ENCODE results near the gene PCDHB9.
"Not testable (repeated sequence)": the region's sequence is repeated elsewhere in the genome, so short reads cannot be mapped to it uniquely, and the experiment has no call there.

Gene PCDHB9

GRCh38 chr5:141192110-141192725, 5.3 kb downstream of the PCDHB9 start, which contains the start of gene PCDHB10:
Gene PCDHB10, plus strand, starts transcription at chr5:141192353. Its CDS starts 200 bp downstream, at chr5:141192553.
- peak; percentile 36 for TF ChIP-seq CTCF (IDR thresholded peaks at IDR 0.05; ENCODE audit: low read depth, low read length, missing control alignments)
- no peak for DNase-seq (ENCODE audit: low read depth)
- H3K4me3 ChIP-seq (ENCODE audit: low read depth, low read length): no peak within 1 kb of the TSS

DNA sequence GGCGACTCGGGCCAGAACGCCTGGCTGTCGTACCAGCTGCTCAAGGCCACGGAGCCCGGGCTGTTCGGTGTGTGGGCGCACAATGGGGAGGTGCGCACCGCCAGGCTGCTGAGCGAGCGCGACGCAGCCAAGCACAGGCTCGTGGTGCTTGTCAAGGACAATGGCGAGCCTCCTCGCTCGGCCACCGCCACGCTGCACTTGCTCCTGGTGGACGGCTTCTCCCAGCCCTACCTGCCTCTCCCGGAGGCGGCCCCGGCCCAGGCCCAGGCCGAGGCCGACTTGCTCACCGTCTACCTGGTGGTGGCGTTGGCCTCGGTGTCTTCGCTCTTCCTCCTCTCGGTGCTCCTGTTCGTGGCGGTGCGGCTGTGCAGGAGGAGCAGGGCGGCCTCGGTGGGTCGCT, 7.4 kb downstream of the PCDHB9 start:
- not testable (repeated sequence) for H3K4me3 ChIP-seq (ENCODE audit: low read depth, low read length); DNase-seq (ENCODE audit: low read depth)

DNA sequence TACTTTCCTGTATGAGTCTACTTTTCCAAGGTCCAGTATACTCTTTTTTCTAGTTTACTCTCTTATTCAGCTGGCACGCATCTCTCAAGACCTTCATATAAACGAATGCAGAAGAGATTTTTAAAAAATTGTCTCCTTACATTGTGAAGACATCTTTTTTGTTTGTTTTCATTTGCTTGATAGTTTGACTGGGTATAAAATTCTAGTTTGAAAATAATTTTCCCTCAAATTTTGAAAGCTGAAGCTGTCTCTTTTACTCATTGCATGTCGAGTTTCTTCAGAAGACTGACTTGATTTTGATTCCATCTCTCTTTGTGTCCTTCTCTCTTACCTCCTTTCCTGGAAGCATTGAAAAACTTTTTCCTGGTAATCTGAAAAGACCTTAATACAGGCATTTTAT, 9.4 kb downstream of the PCDHB9 start:
- no peak for TF ChIP-seq CTCF (IDR thresholded peaks at IDR 0.05; ENCODE audit: low read depth, low read length, missing control alignments)
- no peak overlapping the region for H3K4me3 ChIP-seq (ENCODE audit: low read depth, low read length)
- DNase-seq (ENCODE audit: low read depth): no peak

- H3K4me3 ChIP-seq (ENCODE audit: low read depth, low read length): no peak within 1 kb of the TSS
- DNase-seq (ENCODE audit: low read depth): no peak
Observed at GRCh38 chr5:141199359-141200235, 12.6 kb downstream of the PCDHB9 start, which contains the start of gene PCDHB11. Gene PCDHB11, plus strand, starts transcription at chr5:141199627. Its CDS starts 148 bp downstream, at chr5:141199775.

DNA sequence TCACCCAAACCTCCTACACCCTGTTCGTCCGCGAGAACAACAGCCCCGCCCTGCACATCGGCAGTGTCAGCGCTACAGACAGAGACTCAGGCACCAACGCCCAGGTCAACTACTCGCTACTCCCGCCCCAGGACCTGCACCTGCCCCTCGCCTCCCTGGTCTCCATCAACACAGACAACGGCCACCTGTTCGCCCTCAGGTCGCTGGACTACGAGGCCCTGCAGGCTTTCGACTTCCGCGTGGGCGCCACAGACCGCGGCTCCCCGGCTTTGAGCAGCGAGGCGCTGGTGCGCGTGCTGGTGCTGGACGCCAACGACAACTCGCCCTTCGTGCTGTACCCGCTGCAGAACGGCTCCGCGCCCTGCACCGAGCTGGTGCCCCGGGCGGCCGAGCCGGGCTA, 14.2 kb downstream of the PCDHB9 start:
- H3K4me3 ChIP-seq (ENCODE audit: low read depth, low read length); DNase-seq (ENCODE audit: low read depth): not testable (repeated sequence)

More at GRCh38 chr5:141199359-141200235, 12.6 kb downstream of the PCDHB9 start, which contains the start of gene PCDHB11:
- no peak for TF ChIP-seq CTCF (IDR thresholded peaks at IDR 0.05; ENCODE audit: low read depth, low read length, missing control alignments)

DNA sequence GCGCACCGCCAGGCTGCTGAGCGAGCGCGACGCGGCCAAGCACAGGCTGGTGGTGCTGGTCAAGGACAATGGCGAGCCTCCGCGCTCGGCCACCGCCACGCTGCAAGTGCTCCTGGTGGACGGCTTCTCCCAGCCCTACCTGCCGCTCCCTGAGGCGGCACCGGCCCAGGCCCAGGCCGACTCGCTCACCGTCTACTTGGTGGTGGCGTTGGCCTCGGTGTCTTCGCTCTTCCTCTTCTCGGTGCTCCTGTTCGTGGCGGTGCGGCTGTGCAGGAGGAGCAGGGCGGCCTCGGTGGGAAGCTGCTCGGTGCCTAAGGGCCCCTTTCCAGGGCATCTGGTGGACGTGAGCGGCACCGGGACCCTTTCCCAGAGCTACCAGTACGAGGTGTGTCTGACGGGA, 14.7 kb downstream of the PCDHB9 start:
- not testable (repeated sequence) for H3K4me3 ChIP-seq (ENCODE audit: low read depth, low read length); DNase-seq (ENCODE audit: low read depth)

DNA sequence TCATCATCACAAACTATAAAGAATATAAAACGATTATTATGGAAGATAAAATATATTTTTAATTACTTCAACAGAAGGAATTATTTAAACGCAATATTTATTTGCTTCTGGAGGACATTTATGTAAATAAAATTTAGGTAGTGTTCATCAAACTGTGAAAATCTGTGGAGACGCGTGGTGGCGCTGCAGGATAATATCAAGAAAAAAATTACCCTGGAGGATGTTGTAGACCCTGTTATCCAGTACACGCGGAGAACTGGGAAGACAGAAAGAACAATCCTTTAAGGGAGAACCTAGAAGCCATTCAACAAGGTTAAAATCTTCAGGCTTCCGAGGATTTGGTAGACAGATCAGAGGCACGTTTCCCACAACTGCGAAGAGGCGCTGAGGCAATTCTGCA, 21.5 kb downstream of the PCDHB9 start, which contains the start of gene PCDHB12:
PCDHB12 (plus strand) TSS at position 242 of the 400 bp plus-strand sequence. CDS start 189 bp downstream, outside the sequence.
- no peak for DNase-seq (ENCODE audit: low read depth)
- TF ChIP-seq CTCF (IDR thresholded peaks at IDR 0.05; ENCODE audit: low read depth, low read length, missing control alignments): no peak
- no peak within 1 kb of the TSS for H3K4me3 ChIP-seq (ENCODE audit: low read depth, low read length)

- DNase-seq (ENCODE audit: low read depth); H3K4me3 ChIP-seq (ENCODE audit: low read depth, low read length): not testable (repeated sequence)
Observed at GRCh38 chr5:141210281-141210680, 23.3 kb downstream of the PCDHB9 start.

DNA sequence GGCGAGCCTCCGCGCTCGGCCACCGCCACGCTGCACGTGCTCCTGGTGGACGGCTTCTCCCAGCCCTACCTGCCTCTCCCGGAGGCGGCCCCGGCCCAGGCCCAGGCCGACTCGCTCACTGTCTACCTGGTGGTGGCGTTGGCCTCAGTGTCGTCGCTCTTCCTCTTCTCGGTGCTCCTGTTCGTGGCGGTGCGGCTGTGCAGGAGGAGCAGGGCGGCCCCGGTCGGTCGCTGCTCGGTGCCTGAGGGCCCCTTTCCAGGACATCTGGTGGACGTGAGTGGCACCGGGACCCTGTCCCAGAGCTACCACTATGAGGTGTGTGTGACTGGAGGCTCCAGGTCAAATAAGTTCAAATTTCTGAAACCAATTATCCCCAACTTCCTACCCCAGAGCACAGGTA, 23.9 kb downstream of the PCDHB9 start:
- not testable (repeated sequence) for DNase-seq (ENCODE audit: low read depth); H3K4me3 ChIP-seq (ENCODE audit: low read depth, low read length)

DNA sequence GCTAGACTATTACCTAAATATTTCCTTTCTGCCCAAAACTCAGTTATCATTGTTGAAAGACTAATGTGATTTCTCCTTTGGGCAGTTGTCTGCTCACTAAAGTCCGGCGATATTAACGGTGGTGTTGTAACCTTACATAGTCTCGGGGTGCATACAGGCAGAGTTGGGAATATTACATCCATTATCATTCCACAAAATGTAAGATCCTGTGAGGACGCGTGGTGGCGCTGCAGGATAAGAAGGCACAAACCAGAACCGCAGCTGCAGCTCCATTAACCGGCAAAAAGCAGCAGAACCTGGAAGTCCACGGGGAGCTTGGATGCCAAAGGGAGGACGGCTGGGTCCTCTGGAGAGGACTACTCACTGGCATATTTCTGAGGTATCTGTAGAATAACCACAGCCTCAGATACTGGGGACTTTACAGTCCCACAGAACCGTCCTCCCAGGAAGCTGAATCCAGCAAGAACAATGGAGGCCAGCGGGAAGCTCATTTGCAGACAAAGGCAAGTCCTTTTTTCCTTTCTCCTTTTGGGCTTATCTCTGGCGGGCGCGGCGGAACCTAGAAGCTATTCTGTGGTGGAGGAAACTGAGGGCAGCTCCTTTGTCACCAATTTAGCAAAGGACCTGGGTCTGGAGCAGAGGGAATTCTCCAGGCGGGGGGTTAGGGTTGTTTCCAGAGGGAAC, 26.8 kb downstream of the PCDHB9 start, which contains the start of gene PCDHB13:
PCDHB13 (plus strand) TSS at position 264 of the 684 bp plus-strand sequence; CDS start at position 469, 205 bp downstream.
- not testable (repeated sequence) for DNase-seq (ENCODE audit: low read depth); H3K4me3 ChIP-seq (ENCODE audit: low read depth, low read length)

DNA sequence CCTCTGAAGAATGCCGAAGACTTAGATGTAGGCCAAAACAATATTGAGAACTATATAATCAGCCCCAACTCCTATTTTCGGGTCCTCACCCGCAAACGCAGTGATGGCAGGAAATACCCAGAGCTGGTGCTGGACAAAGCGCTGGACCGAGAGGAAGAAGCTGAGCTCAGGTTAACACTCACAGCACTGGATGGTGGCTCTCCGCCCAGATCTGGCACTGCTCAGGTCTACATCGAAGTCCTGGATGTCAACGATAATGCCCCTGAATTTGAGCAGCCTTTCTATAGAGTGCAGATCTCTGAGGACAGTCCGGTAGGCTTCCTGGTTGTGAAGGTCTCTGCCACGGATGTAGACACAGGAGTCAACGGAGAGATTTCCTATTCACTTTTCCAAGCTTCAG, 27.6 kb downstream of the PCDHB9 start:
- DNase-seq (ENCODE audit: low read depth); H3K4me3 ChIP-seq (ENCODE audit: low read depth, low read length): not testable (repeated sequence)

DNA sequence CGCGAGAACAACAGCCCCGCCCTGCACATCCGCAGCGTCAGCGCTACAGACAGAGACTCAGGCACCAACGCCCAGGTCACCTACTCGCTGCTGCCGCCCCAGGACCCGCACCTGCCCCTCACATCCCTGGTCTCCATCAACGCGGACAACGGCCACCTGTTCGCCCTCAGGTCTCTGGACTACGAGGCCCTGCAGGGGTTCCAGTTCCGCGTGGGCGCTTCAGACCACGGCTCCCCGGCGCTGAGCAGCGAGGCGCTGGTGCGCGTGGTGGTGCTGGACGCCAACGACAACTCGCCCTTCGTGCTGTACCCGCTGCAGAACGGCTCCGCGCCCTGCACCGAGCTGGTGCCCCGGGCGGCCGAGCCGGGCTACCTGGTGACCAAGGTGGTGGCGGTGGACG, 28.5 kb downstream of the PCDHB9 start:
- DNase-seq (ENCODE audit: low read depth); H3K4me3 ChIP-seq (ENCODE audit: low read depth, low read length): not testable (repeated sequence)

GRCh38 chr5:141216035-141216434, 29.1 kb downstream of the PCDHB9 start:
- not testable (repeated sequence) for DNase-seq (ENCODE audit: low read depth); H3K4me3 ChIP-seq (ENCODE audit: low read depth, low read length)
